ENCODE data around the gene MIER1.

Gene MIER1

GRCh38 chr1:67031859-67032247, 107.1 kb downstream of the MIER1 start:
- Histone ChIP-seq H3K9ac (ENCODE audit: low read depth, low read length) (no peak overlapping the region), H3K4me1 (ENCODE audit: insufficient read depth, low read length) (no peaks in the 10 kb centered on the region), H3K36me3 (ENCODE audit: insufficient read depth, low read length) (no peaks in the 10 kb centered on the region), H3K9me3 (ENCODE audit: control insufficient read depth, insufficient read depth, low read length) (no peaks in the 10 kb centered on the region)
